ENCODE measurements around the gene KRTAP12-2. TPM values are rescaled to one million over a fixed set of nuclear protein-coding genes. Genes with fewer than 3 reads are reported as not detected.
"Not testable (repeated sequence)": the region's sequence is repeated elsewhere in the genome, so short reads cannot be mapped to it uniquely, and the experiment has no call there.

Gene KRTAP12-2
- total and polyA plus RNA-seq, 8 donors: not detected

GRCh38 chr21:44699502-44700001, 32.8 kb upstream of the KRTAP12-2 start:
- no peaks in the 10 kb centered on the region for H3K9me3 ChIP-seq
- peak in 1 of 4 donors; percentile 58 for DNase-seq
- H3K27me3 ChIP-seq: peaks cover 10 to 90% of the 10 kb centered on the region in 2 donors
- TF ChIP-seq CTCF (IDR thresholded peaks at IDR 0.05): no peak
- H3K27ac ChIP-seq: no peak overlapping the region
- intact Hi-C loops (cut with DNase I): no loop called here
- no peaks in the 10 kb centered on the region for H3K4me1 ChIP-seq
- no peak for ATAC-seq
- no peaks in the 10 kb centered on the region for H3K36me3 ChIP-seq
- no peak overlapping the region for H3K4me3 ChIP-seq

GRCh38 chr21:44697811-44698734, 31.3 kb upstream of the KRTAP12-2 start:
- no peaks in the 10 kb centered on the region for H3K4me1 ChIP-seq
- no peak for TF ChIP-seq CTCF (IDR thresholded peaks at IDR 0.05)
- peaks cover 6 to 79% of the 10 kb centered on the region in 2 donors for H3K27me3 ChIP-seq
- intact Hi-C loops (cut with DNase I): no loop called here
- ATAC-seq (no peak), DNase-seq (peak in 1 of 4 donors; percentile 76)
- no peak overlapping the region for H3K4me3 ChIP-seq
- no peaks in the 10 kb centered on the region for H3K36me3 ChIP-seq
- H3K9me3 ChIP-seq: peaks cover 0 to 15% of the 10 kb centered on the region in 2 donors
- H3K27ac ChIP-seq: no peak overlapping the region

- H3K27me3 ChIP-seq: peaks cover 6 to 72% of the 10 kb centered on the region in 2 donors
These were observed 30.6 kb upstream of the KRTAP12-2 start, which contains the start of gene KRTAP10-12 for GRCh38 chr21:44697172-44697810. KRTAP10-12 (plus strand) TSS chr21:44697172; CDS start chr21:44697202, 30 bp downstream.

GRCh38 chr21:44696572-44696971, 29.8 kb upstream of the KRTAP12-2 start:
- H3K4me1 ChIP-seq: no peaks in the 10 kb centered on the region
- no peak for TF ChIP-seq CTCF (IDR thresholded peaks at IDR 0.05)
- peaks cover 0 to 27% of the 10 kb centered on the region in 2 donors for H3K9me3 ChIP-seq
- no peak overlapping the region for H3K4me3 ChIP-seq
- intact Hi-C loops (cut with DNase I): no loop called here
- no peak for ATAC-seq
- DNase-seq: no peak
- no peak overlapping the region for H3K27ac ChIP-seq
- H3K27me3 ChIP-seq: peaks cover 6 to 64% of the 10 kb centered on the region in 2 donors
- no peaks in the 10 kb centered on the region for H3K36me3 ChIP-seq

More at GRCh38 chr21:44697172-44697810, 30.6 kb upstream of the KRTAP12-2 start, which contains the start of gene KRTAP10-12:
- peaks cover 0 to 23% of the 10 kb centered on the region in 2 donors for H3K9me3 ChIP-seq
- H3K27ac ChIP-seq; H3K4me1 ChIP-seq; H3K4me3 ChIP-seq; DNase-seq; ATAC-seq; H3K36me3 ChIP-seq; intact Hi-C loops (cut with DNase I): not testable (repeated sequence)

- intact Hi-C loops (cut with DNase I): no loop called here
- no peak for ATAC-seq
These were observed 28.9 kb upstream of the KRTAP12-2 start for GRCh38 chr21:44695641-44696040.

More at GRCh38 chr21:44695641-44696040, 28.9 kb upstream of the KRTAP12-2 start:
- DNase-seq: no peak
- Histone ChIP-seq H3K4me1 (no peaks in the 10 kb centered on the region), H3K4me3 (no peak overlapping the region), H3K36me3 (no peaks in the 10 kb centered on the region), H3K9me3 (peaks cover 0 to 27% of the 10 kb centered on the region in 2 donors), H3K27me3 (peaks cover 6 to 55% of the 10 kb centered on the region in 2 donors), H3K27ac (no peak overlapping the region)
- no peak for TF ChIP-seq CTCF (IDR thresholded peaks at IDR 0.05)
